Endothelial cell of umbilical vein (primary cell): ENCODE results near the gene PAK5. TPM values are rescaled to one million over a fixed set of nuclear protein-coding genes. Genes with fewer than 3 reads are reported as not detected.

Experiments
- BruUV-seq: library from RNA; stranded (reverse); fragments of 400-500 nt; replicated peaks from 2 replicates; lab custom pipeline; 2021; lab: Mats Ljungman, UMichigan
- CTCF ChIA-PET: fragments of 300-600, 350-600 bp; sonication (Branson Sonifier 250); formaldehyde crosslinking; loops from one replicate; lab custom pipeline; 2021; ENCODE audit warnings: antibody characterized with exemption, inconsistent platforms; lab: Charles Lee
- POLR2A ChIA-PET: fragments of 300-600, 350-600 bp; sonication (Branson Sonifier 250); formaldehyde crosslinking; loops from one replicate; lab custom pipeline; 2021; ENCODE audit warnings: antibody characterized with exemption, inconsistent platforms; lab: Charles Lee
- DNase-seq: peaks from one replicate; pipeline ENCODE4 v3.0.0-alpha.2; 2011; ENCODE audit warnings: low read depth, low spot score
- FAIRE-seq: peaks from 2 replicates; lab custom pipeline; 2011; peaks lifted over from hg19 to GRCh38; lab: Jason Lieb, UNC
- H2AFZ ChIP-seq: 2 replicates; pipeline ENCODE4 v1.6.0; 2012; ENCODE audit warnings: low read depth, low read length, control low read depth, inconsistent platforms
- H3K27ac ChIP-seq: 2 replicates; pipeline ENCODE4 v1.5.1; 2011; ENCODE audit warnings: low read depth, mild to moderate bottlenecking, control low read depth, low read length, moderate library complexity; ENCODE audit not compliant: insufficient read depth
- H3K27me3 ChIP-seq, 2 experiments: 2 replicates each; pipeline versions ENCODE4 v1.6.0 to v1.6.1; 2011; ENCODE audit warnings: low read length in 2 of 2, mixed read lengths in 1 of 2; ENCODE audit not compliant: control insufficient read depth in 2 of 2, insufficient read depth in 2 of 2
- H3K36me3 ChIP-seq, 2 experiments: 2 replicates in 1 of 2; 3 replicates in 1 of 2; pipeline ENCODE4 v1.5.1; 2011; ENCODE audit warnings: low read length in 2 of 2, mild to moderate bottlenecking in 1 of 2, moderate library complexity in 1 of 2; ENCODE audit not compliant: control insufficient read depth in 2 of 2, insufficient read depth in 2 of 2; ENCODE audit errors: extremely low read depth in 1 of 2
- H3K4me1 ChIP-seq: 3 replicates; pipeline ENCODE4 v1.5.1; 2011; ENCODE audit warnings: mild to moderate bottlenecking, low read length; ENCODE audit not compliant: control insufficient read depth, insufficient read depth; ENCODE audit errors: extremely low read depth
- H3K4me2 ChIP-seq: 2 replicates; pipeline ENCODE4 v1.6.1; 2011; ENCODE audit warnings: low read length, control low read depth, mixed read lengths; ENCODE audit not compliant: insufficient read depth
- H3K4me3 ChIP-seq, 3 experiments: fragments of 200-600 bp in 1 of 3; sonication (generic), shearing (Covaris generic) in 1 of 3; replicated peaks in 1 of 3; 2 replicates each; pipeline ENCODE4 v1.5.1; 2011 to 2016; ENCODE audit warnings: control low read depth in 3 of 3, low read length in 3 of 3, mild to moderate bottlenecking in 2 of 3, inconsistent platforms in 1 of 3, low read depth in 1 of 3, moderate library complexity in 1 of 3; ENCODE audit not compliant: insufficient read depth in 1 of 3
- H3K79me2 ChIP-seq: 2 replicates; pipeline ENCODE4 v1.6.0; 2012; ENCODE audit warnings: low read length, inconsistent platforms; ENCODE audit not compliant: control insufficient read depth, insufficient read depth
- H3K9ac ChIP-seq: replicated peaks from 2 replicates; pipeline ENCODE3; 2011; ENCODE audit warnings: low read length, control low read depth; ENCODE audit not compliant: insufficient read depth; ENCODE audit errors: extremely low read depth
- H3K9me1 ChIP-seq: replicated peaks from 3 replicates; pipeline ENCODE4 v1.6.0; 2011; ENCODE audit warnings: mild to moderate bottlenecking, low read length; ENCODE audit not compliant: control insufficient read depth, insufficient read depth; ENCODE audit errors: extremely low read depth
- H3K9me3 ChIP-seq: replicated peaks from 2 replicates; pipeline ENCODE4 v1.5.1; 2012; ENCODE audit warnings: low read length, inconsistent platforms; ENCODE audit not compliant: control insufficient read depth, insufficient read depth
- H4K20me1 ChIP-seq: replicated peaks from 2 replicates; pipeline ENCODE3; 2011; ENCODE audit warnings: mild to moderate bottlenecking, low read length; ENCODE audit not compliant: control insufficient read depth, insufficient read depth; ENCODE audit errors: extremely low read depth
- FOS ChIP-seq: IDR thresholded peaks from 2 replicates; pipeline ENCODE4 v1.6.1; 2011; ENCODE audit warnings: mild to moderate bottlenecking, low read length, moderate library complexity, borderline replicate concordance; ENCODE audit not compliant: insufficient read depth
- GATA2 ChIP-seq: IDR thresholded peaks from 2 replicates; pipeline ENCODE4 v1.7.0; 2011; ENCODE audit warnings: low read depth, mild to moderate bottlenecking, moderate library complexity, mixed read lengths, low read length; ENCODE audit not compliant: insufficient read length, insufficient read depth
- JUN ChIP-seq: IDR thresholded peaks from 2 replicates; pipeline ENCODE4 v1.6.1; 2011; ENCODE audit warnings: borderline replicate concordance, low read depth; ENCODE audit not compliant: insufficient read length, insufficient read depth
- dilution Hi-C: fragments of 300-500 bp; cut with MboI; formaldehyde crosslinking; loops from one replicate; pipeline ENCODE4 v1.15.0; 2019; ENCODE audit warnings: low sequenced_read_pairs; ENCODE audit not compliant: extremely low pct_ligation_motif_present
- intact Hi-C: fragments of 100-400 bp; cut with micrococcal nuclease; formaldehyde crosslinking; loops from one replicate; pipeline ENCODE4 v1.10.0; 2022
- polyA plus RNA-seq, 4 experiments: library from polyadenylated mRNA; depleted of rRNA in 3 of 4; stranded (reverse) in 3 of 4; unstranded in 1 of 4; fragments of >200 nt; gene quantifications; 2 replicates each; pipeline versions ENCODE4 v1.2.1 to v1.2.3, GENCODE V29; 2011 to 2012; ENCODE audit warnings: missing spikeins in 1 of 4
- total RNA-seq: library from RNA; stranded (reverse); gene quantifications from 2 replicates; pipeline ENCODE4 v1.2.3, GENCODE V29; 2021
- TF ChIP-seq, protein P1 (sequence below): IDR thresholded peaks from 2 replicates; pipeline ENCODE4 v1.6.1; 2011; ENCODE audit not compliant: insufficient read depth, insufficient read length

Gene PAK5
- total and polyA plus RNA-seq, 2 donors (not counting 3 experiments of a cell fraction or from before 2014, with no cell fraction given) = not detected

DNA sequence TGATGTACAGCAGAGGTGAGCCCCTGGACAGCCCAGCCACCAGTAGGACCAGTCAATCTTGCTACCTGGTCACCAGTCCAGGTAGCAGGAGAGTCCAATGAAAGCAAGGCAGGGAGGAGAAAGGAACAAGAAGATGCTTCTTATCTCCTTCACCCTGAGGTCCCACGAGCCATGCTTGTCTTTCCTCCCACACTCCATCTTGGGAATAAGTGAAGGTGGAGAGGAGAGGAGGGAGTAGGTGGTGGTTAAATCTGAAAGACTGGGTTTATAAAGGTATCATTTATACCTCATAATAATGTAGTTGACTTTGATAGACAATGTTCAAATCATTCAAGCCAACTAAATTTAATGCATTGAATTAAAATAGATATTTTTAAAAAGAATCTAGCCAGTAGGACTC lies 288.6 kb downstream of the PAK5 start:
- no peak overlapping the region for H3K4me3 ChIP-seq
- H3K27ac ChIP-seq = no peak overlapping the region
- no peak overlapping the region for H3K9ac ChIP-seq
- CTCF ChIA-PET = no interaction called here
- H3K4me1 ChIP-seq = no peaks in the 10 kb centered on the region
- no peak for FAIRE-seq
- DNase-seq = no peak
- TF ChIP-seq JUN = no peak
- H4K20me1 ChIP-seq = no peaks in the 10 kb centered on the region
- dilution Hi-C loops = no loop called here
- peaks cover 4 to 7% of the 10 kb centered on the region in 2 experiments for H3K27me3 ChIP-seq
- POLR2A ChIA-PET = no interaction called here
- no peaks in the 10 kb centered on the region for H3K36me3 ChIP-seq
- H3K4me2 ChIP-seq = no peak overlapping the region
- intact Hi-C loops = no loop called here
- H2AFZ ChIP-seq = no peak overlapping the region
- H3K9me3 ChIP-seq = no peaks in the 10 kb centered on the region
- H3K9me1 ChIP-seq = no peaks in the 10 kb centered on the region
- BruUV-seq = no TSS peak
- H3K79me2 ChIP-seq = no peaks in the 10 kb centered on the region

DNA sequence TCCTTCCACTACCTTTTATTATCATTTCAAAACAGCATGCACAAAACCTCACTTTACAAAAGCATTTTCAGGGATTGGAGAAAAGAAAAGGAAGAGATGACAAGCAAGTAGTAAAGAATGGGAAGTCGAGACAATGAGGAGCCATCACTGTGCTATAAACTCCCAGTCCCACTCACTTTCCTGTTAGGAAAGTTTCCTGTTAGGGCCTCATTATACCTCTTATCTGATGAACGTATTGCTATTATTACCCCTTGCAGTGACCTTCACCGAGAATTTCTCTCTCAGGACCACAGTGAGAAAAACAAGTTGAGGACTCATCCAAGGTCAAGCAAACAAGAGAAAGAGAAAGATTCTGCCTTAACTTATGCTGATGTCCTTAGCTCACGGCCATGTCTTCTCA lies 295.7 kb downstream of the PAK5 start:
- H2AFZ ChIP-seq = no peak overlapping the region
- no peak overlapping the region for H3K27ac ChIP-seq
- H3K4me3 ChIP-seq = no peak overlapping the region
- H3K9me3 ChIP-seq = no peaks in the 10 kb centered on the region
- peaks cover 3 to 5% of the 10 kb centered on the region in 2 experiments for H3K27me3 ChIP-seq
- H3K4me1 ChIP-seq = peaks cover 8% of the 10 kb centered on the region
- ChIA-PET POLR2A (no interaction called here), CTCF (interaction anchor here (1.1 to 1.5 kb wide), 2 partner anchors 67 to 83 kb away, joined by 3 read pairs; no protein-coding TSS in a partner anchor)
- peak overlapping the region; percentile 37 for H3K4me2 ChIP-seq
- dilution Hi-C loops = no loop called here
- no TSS peak for BruUV-seq
- TF ChIP-seq FOS = peak; percentile 13
- TF ChIP-seq, protein P1, sequence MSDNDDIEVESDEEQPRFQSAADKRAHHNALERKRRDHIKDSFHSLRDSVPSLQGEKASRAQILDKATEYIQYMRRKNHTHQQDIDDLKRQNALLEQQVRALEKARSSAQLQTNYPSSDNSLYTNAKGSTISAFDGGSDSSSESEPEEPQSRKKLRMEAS = no peak
- peak; percentile 87 for TF ChIP-seq GATA2
- no peaks in the 10 kb centered on the region for H3K79me2 ChIP-seq
- DNase-seq = peak; percentile 68
- no peaks in the 10 kb centered on the region for H3K36me3 ChIP-seq
- intact Hi-C loops = no loop called here
- no peaks in the 10 kb centered on the region for H4K20me1 ChIP-seq
- FAIRE-seq = peak; percentile 82
- H3K9ac ChIP-seq = no peak overlapping the region
- no peaks in the 10 kb centered on the region for H3K9me1 ChIP-seq
